Stimulated activated naive CD8-positive, alpha-beta T cell treated with anti-CD3 and anti-CD28 coated beads, Interleukin-15, Interleukin-2, amounts not matched to agents 100 U/mL and 50 U/mL, for 24 hours (primary cell): ENCODE results near the gene MOAP1.
"Not testable (repeated sequence)": the region's sequence is repeated elsewhere in the genome, so short reads cannot be mapped to it uniquely, and the experiment has no call there.

Source experiments
- ATAC-seq: fragments of 150-1000 bp; cut with Tn5 transposase; one replicate; pipeline ENCODE4 v1.10.0; 2021
- DNase-seq: peaks from one replicate; pipeline ENCODE4 v3.0.0; 2021

Gene MOAP1

DNA sequence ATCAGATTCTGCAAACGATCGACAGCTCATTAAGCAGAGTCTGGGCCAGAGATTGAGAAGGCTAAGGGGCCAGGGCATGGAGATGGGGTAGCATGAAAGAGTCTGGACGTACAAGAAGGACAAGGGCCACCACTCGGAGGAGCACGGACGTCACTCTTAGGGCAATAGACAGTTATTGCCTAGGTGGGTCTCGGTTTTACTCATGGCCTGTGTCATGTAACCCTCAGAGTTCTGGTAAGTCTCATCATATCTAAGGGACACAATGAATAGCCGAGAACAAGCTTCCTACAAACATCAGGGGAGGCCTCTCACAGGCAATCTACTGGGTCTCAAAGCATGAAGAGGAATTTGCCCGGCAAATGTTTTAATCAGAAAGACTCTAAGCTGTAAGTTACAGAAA lies 38.6 kb downstream of the MOAP1 start:
- DNase-seq (no peak), ATAC-seq (peak; percentile 47)

DNA sequence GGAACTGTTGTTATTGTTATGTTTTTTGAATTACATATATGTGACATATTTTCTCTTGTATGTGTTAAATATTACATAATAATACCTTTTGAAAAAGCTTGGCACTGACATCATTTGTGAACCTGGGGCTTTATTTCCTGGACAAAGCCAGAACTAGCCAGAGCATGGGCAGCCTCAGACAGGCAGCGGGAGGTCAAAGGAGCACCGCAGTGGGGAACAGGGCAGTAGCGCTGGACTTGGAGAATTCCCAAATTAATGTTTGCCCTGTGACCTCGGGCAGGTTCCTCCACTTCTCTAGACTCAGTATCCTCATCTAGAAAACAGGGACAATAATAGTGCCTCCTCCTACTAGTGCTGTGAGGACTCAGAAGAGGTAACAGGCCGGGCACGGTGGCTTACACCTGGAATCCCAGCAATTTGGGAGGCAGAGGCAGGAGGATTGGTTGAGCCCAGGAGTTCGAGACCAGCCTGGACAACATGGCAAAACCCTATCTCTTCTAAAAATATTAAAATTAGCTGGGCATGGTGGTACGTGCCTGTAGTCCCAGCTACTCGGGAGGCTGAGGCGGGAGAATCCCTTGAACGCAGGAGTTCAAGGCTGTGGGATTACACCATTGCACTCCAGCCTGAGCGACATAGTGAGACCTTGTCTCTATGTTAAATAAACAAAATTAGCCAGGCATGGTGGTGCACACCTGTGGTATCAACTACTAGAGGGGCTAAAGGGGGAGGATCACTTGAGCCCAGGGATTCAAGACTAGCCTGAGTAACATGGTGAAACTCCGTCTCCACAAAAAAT lies 41.6 kb downstream of the MOAP1 start:
- no peak for DNase-seq
- ATAC-seq, result no peak

DNA sequence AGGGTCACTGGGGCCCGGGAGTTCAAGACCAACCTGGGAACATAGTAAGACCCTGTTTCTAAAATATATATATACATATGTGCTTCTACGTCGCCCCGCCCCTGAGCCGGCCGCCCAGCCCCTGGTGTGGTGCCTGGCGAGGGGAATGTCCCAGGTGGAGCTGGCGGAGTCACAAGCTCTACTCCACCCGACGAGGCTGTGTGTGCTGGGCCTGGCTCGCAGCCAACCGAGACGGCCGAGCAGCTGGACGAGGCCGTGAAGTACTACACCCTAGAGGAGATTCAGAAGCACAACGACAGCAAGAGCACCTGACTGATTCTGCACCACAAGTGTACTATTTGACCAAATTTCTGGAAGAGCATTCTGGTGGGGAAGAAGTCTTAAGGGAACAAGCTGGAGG lies 46.8 kb downstream of the MOAP1 start:
- no peak for DNase-seq
- no peak for ATAC-seq

DNA sequence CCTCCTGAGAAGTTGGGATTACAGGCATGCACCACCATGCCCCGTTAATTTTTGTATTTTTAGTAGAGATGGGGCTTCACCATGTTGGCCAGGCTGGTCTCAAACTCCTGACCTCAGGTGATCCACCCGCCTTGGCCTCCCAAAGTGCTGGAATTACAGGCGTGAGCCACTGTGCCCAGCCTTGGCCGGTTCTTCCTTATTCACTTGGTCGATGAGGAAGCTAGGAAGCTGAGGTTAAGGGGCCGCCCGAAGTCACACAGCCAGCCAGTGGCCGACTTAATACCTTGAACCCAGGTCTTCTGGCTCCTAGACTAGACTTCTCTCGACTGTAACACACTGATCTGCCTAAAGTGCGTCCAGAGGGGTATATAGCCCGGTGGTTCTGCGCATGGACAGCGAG lies 48.2 kb downstream of the MOAP1 start:
- DNase-seq, ATAC-seq: not testable (repeated sequence)

DNA sequence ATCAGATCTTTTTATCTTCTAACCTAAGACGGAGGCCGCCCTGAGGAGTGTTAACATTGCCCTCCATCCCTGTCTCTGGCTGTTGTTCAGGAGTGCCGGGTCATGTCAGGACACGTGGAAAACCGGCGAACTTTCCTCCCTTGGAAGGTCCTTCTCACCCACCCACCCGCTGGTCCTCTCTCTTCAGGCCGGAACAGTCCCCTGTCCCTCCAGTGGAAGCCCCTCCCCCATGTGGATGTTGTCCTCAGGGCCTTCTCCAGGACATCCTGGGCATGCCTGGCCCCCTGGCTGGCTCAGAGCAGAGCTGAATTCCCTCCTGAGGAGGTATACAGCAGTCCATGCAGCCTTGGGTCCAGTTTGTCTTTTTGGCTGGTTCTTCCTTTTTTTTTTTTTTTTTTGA lies 48.7 kb downstream of the MOAP1 start:
- ATAC-seq (no peak), DNase-seq (no peak)

DNA sequence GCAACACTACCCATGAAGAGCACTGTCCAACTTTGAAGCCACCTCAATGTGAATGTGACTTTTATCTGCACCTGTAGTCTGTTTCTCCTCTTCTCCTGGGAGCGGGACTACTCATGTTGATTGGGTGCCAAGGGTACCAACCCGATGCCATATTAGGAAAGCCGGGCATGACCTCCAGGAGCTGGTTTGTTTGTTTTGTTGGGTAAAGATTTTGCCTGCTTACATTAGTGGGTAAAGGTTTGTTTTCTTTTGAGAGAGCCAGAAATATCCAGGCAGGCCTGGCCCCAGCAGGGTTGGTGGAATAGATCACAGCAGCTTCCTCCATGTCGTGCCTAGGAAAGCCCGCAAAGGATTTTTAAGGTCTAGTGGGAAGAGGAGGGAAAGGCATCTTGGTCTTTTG lies 49.3 kb downstream of the MOAP1 start:
- DNase-seq (no peak), ATAC-seq (no peak)

DNA sequence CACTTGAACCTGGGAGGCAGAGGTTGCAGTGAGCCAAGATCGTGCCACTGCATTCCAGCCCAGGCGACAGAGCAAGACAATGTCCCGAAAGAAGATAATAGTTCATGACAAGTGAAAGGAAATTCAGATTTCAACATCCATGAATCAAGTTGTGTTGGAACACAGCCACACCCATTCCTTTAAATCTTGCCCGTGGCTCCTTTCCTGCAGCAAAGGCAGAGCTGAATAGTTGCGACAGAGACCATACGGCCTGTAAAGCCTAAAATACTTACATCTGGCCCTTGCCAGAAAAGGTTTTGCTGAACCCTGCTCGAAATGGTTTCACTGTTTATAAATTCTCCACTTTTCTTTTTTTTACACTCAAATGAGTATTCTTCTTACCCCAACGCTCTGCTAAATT lies 51.2 kb downstream of the MOAP1 start:
- DNase-seq, result no peak
- ATAC-seq, result no peak

DNA sequence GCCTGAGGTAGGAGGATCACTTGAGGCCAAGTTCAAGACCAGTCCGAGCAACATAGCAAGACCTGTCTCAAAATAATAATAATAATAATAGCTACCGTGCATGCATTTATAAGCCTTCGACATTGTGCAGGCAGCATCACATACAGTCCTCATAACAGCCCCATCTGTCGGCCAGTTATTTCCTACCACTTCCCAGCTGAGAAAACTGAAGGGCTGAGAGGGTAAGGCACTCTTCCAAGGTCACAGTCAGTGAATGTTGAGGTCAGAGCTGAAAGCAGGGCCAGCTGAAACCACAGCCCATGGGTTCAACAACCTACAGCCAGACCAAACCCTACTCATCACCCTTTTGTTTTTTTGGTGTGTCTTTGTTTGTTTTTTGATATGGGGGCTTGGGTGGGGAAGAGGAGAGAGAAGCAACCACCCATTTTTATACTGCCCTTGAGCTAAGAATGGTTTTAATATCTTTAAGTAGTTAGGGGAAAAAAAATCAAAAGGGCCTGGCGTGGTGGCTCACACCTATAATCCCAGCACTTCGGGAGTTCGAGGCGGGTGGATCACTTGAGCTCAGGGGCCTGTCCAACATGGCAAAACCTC lies 52.1 kb downstream of the MOAP1 start:
- DNase-seq (peak; percentile 29), ATAC-seq (no peak)
